ENCODE data around the gene UCK2.

- TF ChIP-seq POLR2A (IDR thresholded peaks at IDR 0.05) = no peak
- no peak for TF ChIP-seq CTCF (IDR thresholded peaks at IDR 0.05)
These were observed 1.4 kb downstream of the UCK2 start for GRCh38 chr1:165828669-165829329.

Data from heart left ventricle (tissue), 13 donors.